Measurements from ENCODE around the gene EIF4E3.

DNA sequence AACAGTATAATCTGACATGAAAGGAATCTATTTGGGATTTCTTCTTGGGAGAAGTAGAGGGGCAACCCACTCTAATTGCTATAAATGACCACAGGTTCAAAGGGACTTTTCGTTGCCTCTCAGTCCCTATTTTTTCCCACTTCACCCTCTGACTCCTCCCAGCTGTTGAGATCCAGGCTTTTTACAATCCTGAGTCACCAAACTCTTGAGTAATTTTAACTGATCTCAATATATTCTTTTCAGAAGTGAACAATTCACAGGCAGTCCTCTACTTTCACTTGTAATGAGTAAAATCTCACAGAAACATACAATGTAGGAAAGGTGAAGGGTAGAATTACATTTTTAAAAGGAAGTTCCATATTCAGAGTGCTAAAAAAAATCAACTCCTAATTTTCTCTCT is 44.6 kb downstream of the EIF4E3 start:
- TF ChIP-seq CTCF (IDR thresholded peaks at IDR 0.05) (no peak), POLR2A (IDR thresholded peaks at IDR 0.05) (no peak)

Measured in lower leg skin (tissue), 3 donors.